IMR-90 (cell line): Measurements from ENCODE around the gene RRN3.
"Not testable (repeated sequence)": the region's sequence is repeated elsewhere in the genome, so short reads cannot be mapped to it uniquely, and the experiment has no call there.

Source experiments
- CEBPB ChIP-seq: IDR thresholded peaks from 2 replicates; pipeline ENCODE4 v1.6.1; 2012; ENCODE audit warnings: low read depth, low read length, improper control_type of control experiment
- CHD1 ChIP-seq: IDR thresholded peaks from 2 replicates; pipeline ENCODE4 v1.6.1; 2012; ENCODE audit warnings: low read depth, low read length, improper control_type of control experiment
- FOS ChIP-seq: fragments of 150-350 bp; IDR thresholded peaks from 2 replicates; pipeline ENCODE4 v1.6.1; 2016; ENCODE audit warnings: low read depth, low read length
- MAFK ChIP-seq: IDR thresholded peaks from 2 replicates; pipeline ENCODE4 v1.6.1; 2012; ENCODE audit warnings: low read depth, low read length, improper control_type of control experiment
- MAZ ChIP-seq: IDR thresholded peaks from 2 replicates; pipeline ENCODE4 v1.6.1; 2012; ENCODE audit warnings: low read depth, mild to moderate bottlenecking, low read length, improper control_type of control experiment, moderate library complexity, borderline replicate concordance
- POLR2A ChIP-seq: IDR thresholded peaks from 2 replicates; pipeline ENCODE4 v1.6.1; 2012; ENCODE audit warnings: mild to moderate bottlenecking, low read depth, low read length
- RAD21 ChIP-seq: IDR thresholded peaks from 2 replicates; pipeline ENCODE4 v1.6.1; 2012; ENCODE audit warnings: low read length, improper control_type of control experiment
- RCOR1 ChIP-seq: IDR thresholded peaks from 2 replicates; pipeline ENCODE4 v1.6.1; 2012; ENCODE audit warnings: mild to moderate bottlenecking, low read length, improper control_type of control experiment; ENCODE audit not compliant: insufficient replicate concordance
- RFX5 ChIP-seq: IDR thresholded peaks from 2 replicates; pipeline ENCODE4 v1.8.0; 2012; ENCODE audit warnings: low read depth, mild to moderate bottlenecking, low read length, moderate library complexity
- SMC3 ChIP-seq: fragments of 150-350 bp; IDR thresholded peaks from 2 replicates; pipeline ENCODE4 v1.6.1; 2016; ENCODE audit warnings: low read depth, mild to moderate bottlenecking, antibody characterized with exemption, low read length, moderate library complexity
- TF ChIP-seq, protein P1 (sequence below): conservative IDR thresholded peaks from 2 replicates; pipeline ENCODE4 v1.5.1; 2012; ENCODE audit warnings: mild to moderate bottlenecking, low read depth, low read length, improper control_type of control experiment
- TF ChIP-seq, protein P2 (sequence below): fragments of 150-350 bp; IDR thresholded peaks from 2 replicates; pipeline ENCODE4 v1.6.1; 2017; ENCODE audit warnings: mild to moderate bottlenecking, antibody characterized with exemption, low read length, low read depth
- TF ChIP-seq, protein P3 (sequence below): fragments of 150-350 bp; IDR thresholded peaks from 2 replicates; pipeline ENCODE4 v1.6.1; 2016; ENCODE audit warnings: low read depth, mild to moderate bottlenecking, low read length, moderate library complexity, borderline replicate concordance

- TF ChIP-seq, protein P1, sequence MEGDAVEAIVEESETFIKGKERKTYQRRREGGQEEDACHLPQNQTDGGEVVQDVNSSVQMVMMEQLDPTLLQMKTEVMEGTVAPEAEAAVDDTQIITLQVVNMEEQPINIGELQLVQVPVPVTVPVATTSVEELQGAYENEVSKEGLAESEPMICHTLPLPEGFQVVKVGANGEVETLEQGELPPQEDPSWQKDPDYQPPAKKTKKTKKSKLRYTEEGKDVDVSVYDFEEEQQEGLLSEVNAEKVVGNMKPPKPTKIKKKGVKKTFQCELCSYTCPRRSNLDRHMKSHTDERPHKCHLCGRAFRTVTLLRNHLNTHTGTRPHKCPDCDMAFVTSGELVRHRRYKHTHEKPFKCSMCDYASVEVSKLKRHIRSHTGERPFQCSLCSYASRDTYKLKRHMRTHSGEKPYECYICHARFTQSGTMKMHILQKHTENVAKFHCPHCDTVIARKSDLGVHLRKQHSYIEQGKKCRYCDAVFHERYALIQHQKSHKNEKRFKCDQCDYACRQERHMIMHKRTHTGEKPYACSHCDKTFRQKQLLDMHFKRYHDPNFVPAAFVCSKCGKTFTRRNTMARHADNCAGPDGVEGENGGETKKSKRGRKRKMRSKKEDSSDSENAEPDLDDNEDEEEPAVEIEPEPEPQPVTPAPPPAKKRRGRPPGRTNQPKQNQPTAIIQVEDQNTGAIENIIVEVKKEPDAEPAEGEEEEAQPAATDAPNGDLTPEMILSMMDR, result not testable (repeated sequence)
- not testable (repeated sequence) for TF ChIP-seq POLR2A, MAFK, CEBPB, SMC3, MAZ, RCOR1, RFX5, CHD1, RAD21
- TF ChIP-seq FOS, result 0 out of 2 replicates have a peak, but pooled peaks have one; percentile 27
- TF ChIP-seq, protein P2, sequence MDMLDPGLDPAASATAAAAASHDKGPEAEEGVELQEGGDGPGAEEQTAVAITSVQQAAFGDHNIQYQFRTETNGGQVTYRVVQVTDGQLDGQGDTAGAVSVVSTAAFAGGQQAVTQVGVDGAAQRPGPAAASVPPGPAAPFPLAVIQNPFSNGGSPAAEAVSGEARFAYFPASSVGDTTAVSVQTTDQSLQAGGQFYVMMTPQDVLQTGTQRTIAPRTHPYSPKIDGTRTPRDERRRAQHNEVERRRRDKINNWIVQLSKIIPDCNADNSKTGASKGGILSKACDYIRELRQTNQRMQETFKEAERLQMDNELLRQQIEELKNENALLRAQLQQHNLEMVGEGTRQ, result not testable (repeated sequence)
- TF ChIP-seq, protein P3, sequence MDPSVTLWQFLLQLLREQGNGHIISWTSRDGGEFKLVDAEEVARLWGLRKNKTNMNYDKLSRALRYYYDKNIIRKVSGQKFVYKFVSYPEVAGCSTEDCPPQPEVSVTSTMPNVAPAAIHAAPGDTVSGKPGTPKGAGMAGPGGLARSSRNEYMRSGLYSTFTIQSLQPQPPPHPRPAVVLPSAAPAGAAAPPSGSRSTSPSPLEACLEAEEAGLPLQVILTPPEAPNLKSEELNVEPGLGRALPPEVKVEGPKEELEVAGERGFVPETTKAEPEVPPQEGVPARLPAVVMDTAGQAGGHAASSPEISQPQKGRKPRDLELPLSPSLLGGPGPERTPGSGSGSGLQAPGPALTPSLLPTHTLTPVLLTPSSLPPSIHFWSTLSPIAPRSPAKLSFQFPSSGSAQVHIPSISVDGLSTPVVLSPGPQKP, result not testable (repeated sequence)
Measured at GRCh38 chr16:15025234-15025951, 68.7 kb downstream of the RRN3 start.
